ENCODE results near the gene LMBR1L.
A peak's percentile ranks its signal among the peaks of the same experiment; 100 is the strongest.

LMBR1L gene

GRCh38 chr12:49108958-49109404 is 1.7 kb downstream of the LMBR1L start:
- peak overlapping the region; percentile 89 for H3K4me3 ChIP-seq (ENCODE audit: low read length)
- H3K9ac ChIP-seq (ENCODE audit: low read depth, low read length) = peak overlapping the region; percentile 90; the same call in 1 of the 2 replicates
- H3K27me3 ChIP-seq (ENCODE audit: insufficient read depth, low read length) = no peaks in the 10 kb centered on the region
- H3K9me3 ChIP-seq (ENCODE audit: insufficient read depth, low read depth, low read length) = 0 out of 2 replicates have a peak, but pooled peaks cover 4% of the 10 kb centered on the region
- no peak overlapping the region for H3K27ac ChIP-seq (ENCODE audit: low read length)
- peaks cover 30% of the 10 kb centered on the region for H3K36me3 ChIP-seq (ENCODE audit: insufficient read depth, low read depth, low read length)
- H3K4me1 ChIP-seq (ENCODE audit: insufficient read depth, low read length) = 0 out of 2 replicates have a peak, but pooled peaks cover 5% of the 10 kb centered on the region

GRCh38 chr12:49105504-49106084 is 5.1 kb downstream of the LMBR1L start:
- no peak overlapping the region for H3K4me3 ChIP-seq (ENCODE audit: low read length)
- no peak overlapping the region for H3K9ac ChIP-seq (ENCODE audit: low read depth, low read length)
- H3K36me3 ChIP-seq (ENCODE audit: insufficient read depth, low read depth, low read length) = peaks cover 64% of the 10 kb centered on the region
- H3K9me3 ChIP-seq (ENCODE audit: insufficient read depth, low read depth, low read length) = no peaks in the 10 kb centered on the region
- H3K27me3 ChIP-seq (ENCODE audit: insufficient read depth, low read length) = no peaks in the 10 kb centered on the region
- no peak overlapping the region for H3K27ac ChIP-seq (ENCODE audit: low read length)
- H3K4me1 ChIP-seq (ENCODE audit: insufficient read depth, low read length) = 0 out of 2 replicates have a peak, but pooled peaks cover 5% of the 10 kb centered on the region

GRCh38 chr12:49104822-49105221 is 5.8 kb downstream of the LMBR1L start:
- no peaks in the 10 kb centered on the region for H3K9me3 ChIP-seq (ENCODE audit: insufficient read depth, low read depth, low read length)
- no peak overlapping the region for H3K27ac ChIP-seq (ENCODE audit: low read length)
- 0 out of 2 replicates have a peak, but pooled peaks cover 5% of the 10 kb centered on the region for H3K4me1 ChIP-seq (ENCODE audit: insufficient read depth, low read length)
- no peak overlapping the region for H3K4me3 ChIP-seq (ENCODE audit: low read length)
- no peaks in the 10 kb centered on the region for H3K27me3 ChIP-seq (ENCODE audit: insufficient read depth, low read length)
- no peak overlapping the region for H3K9ac ChIP-seq (ENCODE audit: low read depth, low read length)
- peaks cover 72% of the 10 kb centered on the region for H3K36me3 ChIP-seq (ENCODE audit: insufficient read depth, low read depth, low read length)

- no peak overlapping the region for H3K27ac ChIP-seq (ENCODE audit: low read length)
- peaks cover 8% of the 10 kb centered on the region for H3K27me3 ChIP-seq (ENCODE audit: insufficient read depth, low read length)
- no peak overlapping the region for H3K9ac ChIP-seq (ENCODE audit: low read depth, low read length)
- no peaks in the 10 kb centered on the region for H3K9me3 ChIP-seq (ENCODE audit: insufficient read depth, low read depth, low read length)
- no peak overlapping the region for H3K4me3 ChIP-seq (ENCODE audit: low read length)
- H3K36me3 ChIP-seq (ENCODE audit: insufficient read depth, low read depth, low read length) = peaks cover 65% of the 10 kb centered on the region
- no peaks in the 10 kb centered on the region for H3K4me1 ChIP-seq (ENCODE audit: insufficient read depth, low read length)
Observed at GRCh38 chr12:49100380-49100779, 10.3 kb downstream of the LMBR1L start.

- peaks cover 2% of the 10 kb centered on the region; the same call in 1 of the 2 replicates for H3K4me1 ChIP-seq (ENCODE audit: insufficient read depth, low read length)
- no peak overlapping the region for H3K4me3 ChIP-seq (ENCODE audit: low read length)
- no peak overlapping the region for H3K27ac ChIP-seq (ENCODE audit: low read length)
- no peak overlapping the region for H3K9ac ChIP-seq (ENCODE audit: low read depth, low read length)
- no peaks in the 10 kb centered on the region for H3K9me3 ChIP-seq (ENCODE audit: insufficient read depth, low read depth, low read length)
- H3K27me3 ChIP-seq (ENCODE audit: insufficient read depth, low read length) = peaks cover 25% of the 10 kb centered on the region
- H3K36me3 ChIP-seq (ENCODE audit: insufficient read depth, low read depth, low read length) = peaks cover 50% of the 10 kb centered on the region
Observed at GRCh38 chr12:49098703-49099102, 11.9 kb downstream of the LMBR1L start.

GRCh38 chr12:49098035-49098451 is 12.6 kb downstream of the LMBR1L start:
- peaks cover 44% of the 10 kb centered on the region for H3K36me3 ChIP-seq (ENCODE audit: insufficient read depth, low read depth, low read length)
- H3K9ac ChIP-seq (ENCODE audit: low read depth, low read length) = no peak overlapping the region

GRCh38 chr12:49097381-49097780 is 13.3 kb downstream of the LMBR1L start:
- H3K4me1 ChIP-seq (ENCODE audit: insufficient read depth, low read length) = peaks cover 5% of the 10 kb centered on the region; the same call in 1 of the 2 replicates
- H3K9ac ChIP-seq (ENCODE audit: low read depth, low read length) = no peak overlapping the region
- H3K36me3 ChIP-seq (ENCODE audit: insufficient read depth, low read depth, low read length) = peaks cover 37% of the 10 kb centered on the region
- H3K27ac ChIP-seq (ENCODE audit: low read length) = no peak overlapping the region
- H3K27me3 ChIP-seq (ENCODE audit: insufficient read depth, low read length) = peaks cover 38% of the 10 kb centered on the region
- H3K9me3 ChIP-seq (ENCODE audit: insufficient read depth, low read depth, low read length) = no peaks in the 10 kb centered on the region
- H3K4me3 ChIP-seq (ENCODE audit: low read length) = no peak overlapping the region

More at GRCh38 chr12:49098035-49098451, 12.6 kb downstream of the LMBR1L start:
- Histone ChIP-seq H3K9me3 (ENCODE audit: insufficient read depth, low read depth, low read length) (no peaks in the 10 kb centered on the region), H3K4me3 (ENCODE audit: low read length) (no peak overlapping the region), H3K27ac (ENCODE audit: low read length) (no peak overlapping the region), H3K27me3 (ENCODE audit: insufficient read depth, low read length) (peaks cover 32% of the 10 kb centered on the region), H3K4me1 (ENCODE audit: insufficient read depth, low read length) (peaks cover 2% of the 10 kb centered on the region; the same call in 1 of the 2 replicates)

GRCh38 chr12:49094975-49095365 is 15.7 kb downstream of the LMBR1L start:
- H3K27me3 ChIP-seq (ENCODE audit: insufficient read depth, low read length) = peaks cover 62% of the 10 kb centered on the region
- H3K9ac ChIP-seq (ENCODE audit: low read depth, low read length) = no peak overlapping the region
- H3K4me3 ChIP-seq (ENCODE audit: low read length) = peak overlapping the region; percentile 55; the same call in 1 of the 2 replicates

GRCh38 chr12:49094160-49094974 is 16.3 kb downstream of the LMBR1L start, which contains the start of gene DHH:
DHH (minus strand) TSS chr12:49094801; CDS start chr12:49094512, 289 bp downstream.
- Histone ChIP-seq H3K36me3 (ENCODE audit: insufficient read depth, low read depth, low read length) (peaks cover 10% of the 10 kb centered on the region; the same call in 1 of the 2 replicates), H3K4me3 (ENCODE audit: low read length) (peak within 1 kb of the TSS; percentile 55; the same call in 1 of the 2 replicates), H3K9me3 (ENCODE audit: insufficient read depth, low read depth, low read length) (no peaks in the 10 kb centered on the region), H3K9ac (ENCODE audit: low read depth, low read length) (no peak within 1 kb of the TSS), H3K27me3 (ENCODE audit: insufficient read depth, low read length) (peaks cover 68% of the 10 kb centered on the region), H3K4me1 (ENCODE audit: insufficient read depth, low read length) (peaks cover 6% of the 10 kb centered on the region; the same call in 1 of the 2 replicates), H3K27ac (ENCODE audit: low read length) (no peak within 1 kb of the TSS)

More at GRCh38 chr12:49094975-49095365, 15.7 kb downstream of the LMBR1L start:
- Histone ChIP-seq H3K36me3 (ENCODE audit: insufficient read depth, low read depth, low read length) (peaks cover 13% of the 10 kb centered on the region), H3K4me1 (ENCODE audit: insufficient read depth, low read length) (peaks cover 6% of the 10 kb centered on the region; the same call in 1 of the 2 replicates), H3K27ac (ENCODE audit: low read length) (no peak overlapping the region), H3K9me3 (ENCODE audit: insufficient read depth, low read depth, low read length) (no peaks in the 10 kb centered on the region)

GRCh38 chr12:49093792-49094159 is 16.9 kb downstream of the LMBR1L start:
- Histone ChIP-seq H3K4me3 (ENCODE audit: low read length) (peak overlapping the region; percentile 55; the same call in 1 of the 2 replicates), H3K9me3 (ENCODE audit: insufficient read depth, low read depth, low read length) (no peaks in the 10 kb centered on the region), H3K4me1 (ENCODE audit: insufficient read depth, low read length) (peaks cover 6% of the 10 kb centered on the region; the same call in 1 of the 2 replicates), H3K27me3 (ENCODE audit: insufficient read depth, low read length) (peaks cover 74% of the 10 kb centered on the region), H3K27ac (ENCODE audit: low read length) (no peak overlapping the region), H3K9ac (ENCODE audit: low read depth, low read length) (no peak overlapping the region), H3K36me3 (ENCODE audit: insufficient read depth, low read depth, low read length) (peaks cover 10% of the 10 kb centered on the region; the same call in 1 of the 2 replicates)

- Histone ChIP-seq H3K27me3 (ENCODE audit: insufficient read depth, low read length) (peaks cover 83% of the 10 kb centered on the region), H3K27ac (ENCODE audit: low read length) (no peak overlapping the region), H3K4me1 (ENCODE audit: insufficient read depth, low read length) (peaks cover 6% of the 10 kb centered on the region; the same call in 1 of the 2 replicates), H3K9ac (ENCODE audit: low read depth, low read length) (no peak overlapping the region), H3K36me3 (ENCODE audit: insufficient read depth, low read depth, low read length) (peaks cover 10% of the 10 kb centered on the region; the same call in 1 of the 2 replicates), H3K4me3 (ENCODE audit: low read length) (no peak overlapping the region), H3K9me3 (ENCODE audit: insufficient read depth, low read depth, low read length) (no peaks in the 10 kb centered on the region)
Observed at GRCh38 chr12:49092816-49093406, 17.7 kb downstream of the LMBR1L start.
